Measurements from ENCODE around the gene KCNAB2.

Gene KCNAB2

GRCh38 chr1:6124746-6125365 is 79.2 kb downstream of the KCNAB2 start:
- DNase-seq, result no peak

- no peak for DNase-seq
These were observed 79.7 kb downstream of the KCNAB2 start for GRCh38 chr1:6125366-6125765.

GRCh38 chr1:6126028-6126427 is 80.3 kb downstream of the KCNAB2 start:
- DNase-seq, result no peak

- no peak for DNase-seq
These were observed 80.9 kb downstream of the KCNAB2 start for GRCh38 chr1:6126521-6127067.

- peak in 29 of 58 donors; percentile 3 to 56 (median 31) for DNase-seq
These were observed 82.0 kb downstream of the KCNAB2 start for GRCh38 chr1:6127587-6128163.

- DNase-seq, result no peak
These were observed 82.8 kb downstream of the KCNAB2 start for GRCh38 chr1:6128276-6129081.

- DNase-seq, result no peak
These were observed 83.6 kb downstream of the KCNAB2 start for GRCh38 chr1:6129313-6129712.

GRCh38 chr1:6130036-6130435 is 84.3 kb downstream of the KCNAB2 start:
- DNase-seq, result no peak

- DNase-seq, result no peak
These were observed 84.9 kb downstream of the KCNAB2 start for GRCh38 chr1:6130596-6130995.

GRCh38 chr1:6131561-6131960 is 85.9 kb downstream of the KCNAB2 start:
- no peak for DNase-seq

- DNase-seq, result no peak
These were observed 87.6 kb downstream of the KCNAB2 start for GRCh38 chr1:6133146-6133895.

- DNase-seq, result no peak
These were observed 88.5 kb downstream of the KCNAB2 start for GRCh38 chr1:6134206-6134605.

- DNase-seq, result no peak
These were observed 89.2 kb downstream of the KCNAB2 start for GRCh38 chr1:6134741-6135510.

- no peak for DNase-seq
These were observed 91.0 kb downstream of the KCNAB2 start for GRCh38 chr1:6136516-6137220.

- DNase-seq, result no peak
These were observed 92.1 kb downstream of the KCNAB2 start for GRCh38 chr1:6137758-6138157.

- DNase-seq, result no peak
These were observed 94.7 kb downstream of the KCNAB2 start for GRCh38 chr1:6140413-6140812.

GRCh38 chr1:6141592-6141991 is 95.9 kb downstream of the KCNAB2 start:
- DNase-seq, result no peak

GRCh38 chr1:6142036-6142621 is 96.4 kb downstream of the KCNAB2 start:
- DNase-seq, result no peak

- DNase-seq, result peak in 4 of 58 donors; percentile 9 to 50 (median 14)
These were observed 97.0 kb downstream of the KCNAB2 start for GRCh38 chr1:6142734-6143133.

GRCh38 chr1:6143395-6143794 is 97.7 kb downstream of the KCNAB2 start:
- no peak for DNase-seq

Measured in anterior cingulate cortex (tissue), 58 donors.